CD4-positive, alpha-beta T cell treated with Interleukin-10 for 1 hour (primary cell): Measurements from ENCODE around the gene RANGAP1.
"Not testable (repeated sequence)": the region's sequence is repeated elsewhere in the genome, so short reads cannot be mapped to it uniquely, and the experiment has no call there.

ENCODE experiments used
- DNase-seq: peaks from one replicate; pipeline ENCODE4 v3.0.0-alpha.2; 2020

RANGAP1 gene

GRCh38 chr22:41296826-41297667, 11.1 kb upstream of the RANGAP1 start:
- no peak for DNase-seq

DNA sequence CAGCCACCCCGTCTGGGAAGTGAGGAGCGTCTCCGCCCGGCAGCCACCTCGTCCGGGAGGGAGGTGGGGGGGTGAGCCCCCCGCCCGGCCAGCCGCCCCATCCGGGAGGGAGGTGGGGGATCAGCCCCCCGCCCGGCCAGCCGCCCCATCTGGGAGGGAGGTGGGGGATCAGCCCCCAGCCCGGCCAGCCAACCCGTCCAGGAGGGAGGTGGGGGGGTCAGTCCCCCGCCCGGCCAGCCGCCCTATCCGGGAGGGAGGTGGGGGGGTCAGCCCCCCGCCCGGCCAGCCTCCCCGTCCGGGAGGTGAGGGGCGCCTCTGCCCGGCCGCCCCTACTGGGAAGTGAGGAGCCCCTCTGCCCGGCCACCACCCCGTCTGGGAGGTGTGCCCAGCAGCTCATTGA, 8.8 kb upstream of the RANGAP1 start:
- not testable (repeated sequence) for DNase-seq

- DNase-seq = no peak
Measured at GRCh38 chr22:41290262-41291221, 4.6 kb upstream of the RANGAP1 start.

DNA sequence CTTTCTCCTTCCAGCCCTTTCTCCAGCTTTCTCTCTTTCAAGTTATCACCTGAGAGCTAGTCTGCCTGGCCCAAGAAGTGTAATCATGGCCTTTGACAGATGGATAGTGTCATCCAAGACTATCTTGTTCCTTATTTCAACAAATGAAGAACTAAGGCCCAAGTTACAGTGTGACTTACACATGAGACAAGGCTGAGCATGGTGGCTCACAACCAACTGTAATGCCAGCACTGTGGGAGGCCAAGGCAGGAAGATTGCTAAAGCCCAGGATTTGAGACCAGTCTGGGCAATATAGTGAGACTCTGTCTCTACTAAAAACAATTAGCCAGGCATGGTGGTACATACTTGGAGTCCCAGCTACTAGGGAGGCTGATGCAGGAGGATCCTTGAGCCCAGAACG, 3.7 kb upstream of the RANGAP1 start:
- DNase-seq = no peak

DNA sequence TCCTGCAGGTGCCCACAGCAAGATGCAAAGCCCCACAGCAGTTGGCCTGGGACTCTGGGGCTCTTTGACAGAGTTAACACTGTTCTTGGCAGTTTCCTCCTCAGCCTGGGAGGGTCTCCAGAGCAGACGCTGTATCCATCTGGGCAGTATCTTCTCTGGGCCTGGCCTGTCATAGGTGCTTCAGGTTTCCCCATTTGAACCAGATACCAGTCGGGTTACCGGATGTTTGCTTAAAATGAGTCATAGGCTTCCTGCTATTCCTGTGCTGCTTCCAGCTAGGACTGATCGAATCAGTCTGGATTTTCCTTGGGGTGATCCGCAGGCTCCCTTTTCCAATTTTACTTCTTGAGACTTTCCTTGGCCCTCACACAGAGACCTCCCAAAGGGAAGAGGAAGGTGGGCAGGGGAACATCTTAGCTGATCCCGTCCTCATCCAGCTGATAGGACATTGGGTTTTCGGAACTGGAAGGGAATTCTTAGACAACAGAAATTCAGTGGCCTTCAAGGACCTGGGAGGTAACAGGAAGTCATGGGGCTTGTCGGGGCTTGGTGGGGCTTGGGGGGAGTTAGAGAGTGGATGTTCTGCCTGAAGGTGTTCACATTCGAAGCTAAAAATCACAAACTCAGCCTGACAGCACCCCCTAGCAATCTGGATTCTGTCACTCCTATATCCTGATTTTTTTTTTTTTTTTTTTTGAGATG, 2.4 kb upstream of the RANGAP1 start:
- no peak for DNase-seq

DNA sequence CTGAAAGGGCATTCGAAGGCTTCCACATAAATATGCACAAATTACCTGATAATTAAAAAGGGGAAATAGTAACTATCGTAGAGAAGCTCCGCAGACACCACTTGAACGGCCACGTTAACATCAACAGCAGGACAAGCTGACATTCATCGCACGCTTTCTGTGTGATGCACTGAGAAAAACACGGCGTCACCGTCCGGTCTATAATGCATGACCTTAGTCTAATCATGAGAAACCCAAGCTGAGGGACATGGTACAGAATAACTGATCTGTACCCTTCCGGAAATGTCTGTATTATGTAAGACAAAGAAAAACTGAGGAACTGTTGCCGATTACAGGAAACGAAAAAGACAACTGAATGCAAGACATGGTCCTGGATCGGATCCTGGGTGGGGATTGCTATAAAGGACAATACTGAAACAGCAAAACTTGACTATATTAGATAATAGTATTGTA, 678 bp upstream of the RANGAP1 start:
- DNase-seq = peak; percentile 70

GRCh38 chr22:41285441-41285819, 557 bp downstream of the RANGAP1 start:
- DNase-seq = peak; percentile 83

DNA sequence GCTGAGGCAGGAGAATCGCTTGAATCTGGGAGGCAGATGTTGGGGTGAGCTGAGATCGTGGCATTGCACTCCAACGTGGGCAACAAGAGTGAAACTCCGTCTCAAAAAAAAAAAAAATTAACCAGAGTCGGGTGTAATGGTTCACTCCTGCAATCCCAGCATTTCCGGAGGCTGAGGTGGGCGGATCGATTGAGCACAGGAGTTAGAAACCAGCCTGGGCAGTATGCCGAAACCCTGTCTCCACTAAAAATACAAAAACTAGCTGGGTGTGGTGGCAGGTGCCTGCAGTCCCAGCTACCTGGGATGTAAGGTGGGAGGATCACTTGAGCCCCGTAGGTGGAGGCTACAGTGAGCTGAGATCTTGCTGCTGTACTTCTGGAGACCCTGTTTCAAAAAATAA, 1.5 kb downstream of the RANGAP1 start:
- no peak for DNase-seq

DNA sequence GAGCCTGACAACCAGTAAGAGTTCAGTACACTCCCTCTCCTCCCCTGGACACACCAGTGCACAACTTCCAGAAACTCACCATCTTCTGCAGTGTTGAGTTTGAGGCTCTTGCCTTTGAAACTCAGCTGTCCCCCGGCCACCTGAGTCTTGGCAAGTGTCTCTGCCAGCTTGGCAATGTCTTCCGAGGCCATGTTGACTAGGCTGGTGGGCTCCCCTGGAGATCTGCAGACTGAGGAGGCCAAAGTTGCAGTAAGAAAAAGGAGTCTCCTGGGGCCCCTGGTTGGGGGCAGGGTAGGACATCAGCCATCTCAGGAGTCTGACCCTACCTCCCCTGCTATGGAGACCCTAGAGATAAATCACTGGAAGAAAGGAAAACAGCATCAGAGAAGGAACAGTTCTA, 5.1 kb downstream of the RANGAP1 start:
- no peak for DNase-seq

DNA sequence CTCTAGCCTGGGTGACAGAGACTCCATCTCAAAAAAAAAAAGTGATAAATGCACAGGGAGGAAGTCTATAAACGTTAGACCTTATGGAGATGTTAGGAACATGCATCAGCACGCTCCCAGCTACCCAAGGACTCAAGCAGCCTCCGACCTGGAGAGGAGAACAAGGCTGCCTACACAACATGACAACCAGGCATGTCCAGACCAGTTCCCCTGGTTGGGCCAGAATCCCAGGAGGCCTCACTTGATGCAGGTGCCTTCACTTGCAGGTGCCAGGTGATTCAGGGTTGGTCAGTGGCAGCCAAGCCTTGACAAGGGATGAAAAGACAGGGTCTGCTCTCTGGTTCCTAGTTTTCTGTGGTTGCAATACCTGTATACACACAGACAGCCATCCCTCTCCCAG, 5.9 kb downstream of the RANGAP1 start:
- no peak for DNase-seq

GRCh38 chr22:41274856-41275255, 11.1 kb downstream of the RANGAP1 start:
- DNase-seq = no peak

GRCh38 chr22:41273128-41273527, 12.9 kb downstream of the RANGAP1 start:
- DNase-seq = no peak

DNA sequence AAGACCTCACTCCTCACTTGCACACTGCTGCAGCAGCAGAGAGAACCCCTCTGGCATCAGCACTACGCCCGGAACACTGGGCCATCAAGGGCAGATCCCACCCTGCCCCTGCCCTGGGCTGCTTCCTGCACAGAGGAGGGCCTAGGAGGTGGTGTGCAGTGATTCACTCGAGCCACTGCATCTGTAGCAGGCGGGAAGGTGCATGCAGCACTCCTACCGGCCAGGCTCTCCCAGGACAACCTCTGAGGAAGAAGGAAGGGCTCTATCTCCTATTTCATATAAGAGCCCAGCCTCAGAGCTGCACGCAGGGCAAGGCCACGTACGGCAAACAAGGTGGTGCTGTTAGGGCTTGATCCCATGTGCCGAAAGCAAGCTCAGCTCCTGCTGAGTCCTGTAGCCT, 14.2 kb downstream of the RANGAP1 start:
- DNase-seq = no peak

GRCh38 chr22:41267958-41268357, 18.0 kb downstream of the RANGAP1 start:
- no peak for DNase-seq

- DNase-seq = no peak
Measured at GRCh38 chr22:41264408-41264941, 21.5 kb downstream of the RANGAP1 start.

DNA sequence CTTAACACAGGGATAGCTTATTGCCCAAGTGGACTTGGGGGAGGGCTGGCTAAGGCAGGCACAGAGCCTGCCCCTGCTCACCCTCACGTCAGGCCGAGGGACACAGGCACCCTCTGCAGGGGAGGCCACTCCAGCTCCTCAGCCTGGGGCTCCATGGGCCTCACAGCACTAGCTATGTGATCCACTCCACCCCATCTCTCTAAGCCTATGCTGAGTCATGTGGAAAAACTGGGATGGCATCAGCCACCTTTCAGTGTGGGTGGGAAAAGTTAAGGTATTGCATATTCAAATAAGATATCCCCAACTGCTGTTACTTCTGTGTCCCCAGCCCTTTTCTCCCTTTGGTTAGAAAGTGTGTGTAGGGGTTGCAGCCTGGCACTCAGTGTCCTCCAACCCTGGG, 22.3 kb downstream of the RANGAP1 start:
- DNase-seq = no peak

- no peak for DNase-seq
Measured at GRCh38 chr22:41262250-41262765, 23.7 kb downstream of the RANGAP1 start.

DNA sequence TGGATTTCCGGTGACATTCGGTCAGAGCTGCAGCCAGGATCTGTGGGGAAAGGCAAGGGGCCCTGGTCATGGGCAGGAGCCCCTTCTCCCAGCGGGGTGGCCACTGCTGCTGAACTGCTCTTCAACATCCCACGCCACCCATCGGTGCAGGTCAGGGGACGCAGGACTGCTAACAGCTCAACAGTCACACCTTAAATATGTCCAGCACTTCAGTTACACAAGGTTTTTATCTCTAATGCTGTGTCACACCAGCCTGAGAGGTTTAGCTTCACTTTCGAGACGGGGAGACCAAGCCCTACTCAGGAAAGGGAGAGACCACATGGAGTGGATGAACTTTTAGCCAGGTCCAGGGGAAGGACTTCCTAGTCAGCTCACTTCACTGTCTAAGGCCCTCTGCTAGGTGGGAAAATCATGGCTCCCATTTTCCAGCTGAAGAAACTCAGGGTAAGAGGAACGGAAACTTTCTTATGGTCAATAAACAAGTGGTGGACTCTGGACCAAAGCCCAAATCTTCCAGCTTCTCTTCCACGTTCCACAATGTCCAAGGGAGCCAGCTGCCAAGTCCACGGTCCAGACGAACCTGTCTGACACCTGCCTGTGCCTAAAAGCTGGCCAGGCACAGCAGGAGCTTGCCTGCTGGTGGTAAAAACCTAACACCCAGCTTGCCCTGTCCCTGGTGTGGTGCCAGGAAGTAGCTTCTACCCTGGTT, 24.3 kb downstream of the RANGAP1 start:
- no peak for DNase-seq

DNA sequence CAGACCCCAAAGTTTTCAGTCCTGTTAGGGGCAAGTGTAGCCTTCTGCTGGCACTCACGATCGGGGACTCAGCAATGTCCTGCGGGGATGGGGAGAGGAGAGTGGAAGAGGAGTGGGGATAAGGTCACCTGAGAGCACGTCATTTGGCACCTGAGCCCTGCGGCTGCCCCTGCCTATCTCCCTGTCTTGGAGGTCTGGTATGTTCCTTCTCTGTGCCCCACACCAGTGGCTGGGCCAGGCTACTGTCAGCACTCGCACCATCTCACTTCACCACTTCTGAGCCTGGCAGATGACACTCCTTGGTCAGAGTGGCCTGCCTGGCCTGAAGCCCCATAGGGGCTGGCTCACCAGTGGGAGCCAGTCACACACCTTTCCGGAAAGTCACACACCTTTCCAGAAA, 25.1 kb downstream of the RANGAP1 start:
- no peak for DNase-seq

DNA sequence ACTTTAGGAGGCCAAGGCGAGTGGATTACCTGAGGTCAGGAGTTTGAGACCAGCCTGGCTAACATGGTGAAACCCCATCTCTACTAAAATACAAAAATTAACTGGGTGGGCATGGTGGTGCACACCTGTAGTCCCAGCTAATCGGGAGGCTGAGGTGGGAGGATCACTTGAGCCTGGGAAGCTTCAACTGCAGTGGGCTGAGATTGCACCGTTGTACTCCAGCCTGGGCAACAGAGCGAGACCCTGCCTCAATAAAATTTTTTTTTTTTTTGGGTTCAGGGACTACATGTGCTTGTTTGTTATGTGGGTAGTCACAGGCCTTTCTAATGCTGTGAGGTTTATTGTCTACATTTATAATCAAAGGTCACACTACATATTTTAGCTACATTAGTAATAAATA, 26.2 kb downstream of the RANGAP1 start:
- DNase-seq = not testable (repeated sequence)

GRCh38 chr22:41257696-41258095, 28.3 kb downstream of the RANGAP1 start:
- DNase-seq = no peak
